LNCaP clone FGC (cell line): ENCODE measurements around the gene ABCB11.

Source experiments
- DNase-seq: peaks from one replicate; pipeline ENCODE4 v3.0.0-alpha.2; 2011; ENCODE audit warnings: low read depth
- H3K4me3 ChIP-seq: 2 replicates; pipeline ENCODE4 v1.5.1; 2011; ENCODE audit warnings: mild to moderate bottlenecking, low read depth, low read length, control low read depth
- TF ChIP-seq, protein P1 (sequence below): IDR thresholded peaks from 2 replicates; pipeline ENCODE4 v1.5.1; 2012; ENCODE audit warnings: mild to moderate bottlenecking; ENCODE audit not compliant: control insufficient read depth, insufficient read depth; ENCODE audit errors: extremely low read depth

ABCB11 gene

GRCh38 chr2:169039702-169040101 lies 8.6 kb upstream of the ABCB11 start:
- DNase-seq: no peak
- TF ChIP-seq, protein P1, sequence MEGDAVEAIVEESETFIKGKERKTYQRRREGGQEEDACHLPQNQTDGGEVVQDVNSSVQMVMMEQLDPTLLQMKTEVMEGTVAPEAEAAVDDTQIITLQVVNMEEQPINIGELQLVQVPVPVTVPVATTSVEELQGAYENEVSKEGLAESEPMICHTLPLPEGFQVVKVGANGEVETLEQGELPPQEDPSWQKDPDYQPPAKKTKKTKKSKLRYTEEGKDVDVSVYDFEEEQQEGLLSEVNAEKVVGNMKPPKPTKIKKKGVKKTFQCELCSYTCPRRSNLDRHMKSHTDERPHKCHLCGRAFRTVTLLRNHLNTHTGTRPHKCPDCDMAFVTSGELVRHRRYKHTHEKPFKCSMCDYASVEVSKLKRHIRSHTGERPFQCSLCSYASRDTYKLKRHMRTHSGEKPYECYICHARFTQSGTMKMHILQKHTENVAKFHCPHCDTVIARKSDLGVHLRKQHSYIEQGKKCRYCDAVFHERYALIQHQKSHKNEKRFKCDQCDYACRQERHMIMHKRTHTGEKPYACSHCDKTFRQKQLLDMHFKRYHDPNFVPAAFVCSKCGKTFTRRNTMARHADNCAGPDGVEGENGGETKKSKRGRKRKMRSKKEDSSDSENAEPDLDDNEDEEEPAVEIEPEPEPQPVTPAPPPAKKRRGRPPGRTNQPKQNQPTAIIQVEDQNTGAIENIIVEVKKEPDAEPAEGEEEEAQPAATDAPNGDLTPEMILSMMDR: no peak
- H3K4me3 ChIP-seq: no peak overlapping the region

GRCh38 chr2:169038338-169038757 lies 7.2 kb upstream of the ABCB11 start:
- DNase-seq: no peak
- no peak overlapping the region for H3K4me3 ChIP-seq
- TF ChIP-seq, protein P1: no peak

GRCh38 chr2:169036736-169037440 lies 5.8 kb upstream of the ABCB11 start:
- no peak for DNase-seq
- TF ChIP-seq, protein P1: no peak

DNA sequence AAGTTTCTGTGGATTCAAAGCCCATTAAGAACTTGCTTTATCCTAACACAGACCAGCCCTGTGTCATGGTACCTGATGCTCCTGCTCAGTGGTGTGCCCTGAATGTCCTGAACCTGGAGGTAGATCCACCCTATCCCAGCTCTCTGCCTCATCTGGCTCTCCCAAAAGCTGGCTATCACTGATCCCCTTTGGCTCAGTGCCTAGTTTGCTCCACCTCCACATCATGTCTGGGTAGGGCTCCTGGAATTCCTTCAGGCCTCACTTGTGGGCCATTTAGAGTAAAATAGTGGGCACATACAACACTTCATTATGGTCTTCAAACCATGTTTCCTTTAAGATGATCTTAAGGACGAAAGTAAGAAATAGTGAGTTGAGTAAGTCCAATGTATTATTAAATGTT lies 4.8 kb upstream of the ABCB11 start:
- H3K4me3 ChIP-seq: no peak overlapping the region
- TF ChIP-seq, protein P1: no peak
- no peak for DNase-seq

More at GRCh38 chr2:169036736-169037440, 5.8 kb upstream of the ABCB11 start:
- no peak overlapping the region for H3K4me3 ChIP-seq

DNA sequence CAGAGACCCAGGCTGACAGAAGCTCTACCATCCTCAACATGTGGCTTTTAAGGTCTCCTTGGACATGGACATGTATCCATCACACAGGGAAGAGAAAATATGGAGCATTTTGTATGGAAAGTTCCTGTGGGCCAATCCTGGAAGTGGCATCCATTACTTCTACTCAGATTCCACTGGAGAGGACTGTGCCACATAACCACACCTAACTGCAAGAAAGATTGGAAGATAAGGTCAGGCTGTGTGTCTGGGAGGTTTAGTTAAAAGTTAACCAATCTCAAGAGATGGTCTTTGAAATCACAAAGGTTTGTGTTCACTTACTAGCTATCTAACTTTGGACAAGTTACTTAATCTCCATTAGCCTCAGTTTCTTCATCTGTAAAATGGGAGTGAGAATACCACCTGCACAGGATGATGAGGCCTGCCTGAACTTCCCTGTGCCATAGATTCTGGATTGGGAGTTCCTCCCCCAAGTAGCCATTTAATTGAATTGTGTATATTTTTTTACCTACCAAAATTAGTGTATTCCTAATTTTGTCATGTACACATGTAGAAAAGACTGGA lies 3.9 kb upstream of the ABCB11 start:
- TF ChIP-seq, protein P1: no peak
- H3K4me3 ChIP-seq: no peak overlapping the region
- DNase-seq: no peak

DNA sequence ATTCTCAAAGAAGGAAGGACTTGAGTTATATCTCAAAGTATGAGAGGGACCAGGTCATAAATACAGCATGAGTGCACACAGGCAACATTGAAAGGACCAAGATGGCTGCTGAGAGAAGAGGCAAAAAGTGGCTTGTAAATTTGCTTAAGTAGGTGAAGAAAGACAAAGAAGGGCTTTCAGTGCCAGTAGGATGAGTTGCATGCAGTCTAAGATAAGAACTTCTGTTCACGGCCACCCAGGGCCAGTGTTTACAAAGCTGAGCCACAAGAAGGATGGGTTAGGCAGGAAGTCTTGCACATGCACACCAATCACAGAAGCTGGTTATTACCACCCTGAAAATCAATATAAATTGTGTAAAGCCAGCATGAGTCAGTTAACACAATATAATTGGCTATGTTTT lies 3.1 kb upstream of the ABCB11 start:
- DNase-seq: no peak
- no peak overlapping the region for H3K4me3 ChIP-seq
- TF ChIP-seq, protein P1: no peak
